Prostate gland (tissue), 2 donors: ENCODE results near the gene PDXK.

Source experiments
- CTCF ChIP-seq, 4 experiments: fragments of 200-600 bp in 2 of 4; fragments of 450-650 bp in 2 of 4; sonication (generic) in 2 of 4; IDR thresholded peaks; 1 replicate in 3 of 4; 2 replicates in 1 of 4; pipeline ENCODE4 v1.5.1; 2016 to 2019; ENCODE audit warnings: antibody characterized with exemption in 4 of 4, mild to moderate bottlenecking in 2 of 4, moderate library complexity in 2 of 4
- POLR2A ChIP-seq: fragments of 450-650 bp; IDR thresholded peaks from one replicate; pipeline ENCODE4 v1.6.1; 2016; ENCODE audit warnings: antibody characterized with exemption, mild to moderate bottlenecking
- POLR2AphosphoS5 ChIP-seq: sonication (generic); formaldehyde crosslinking; IDR thresholded peaks from one replicate; pipeline ENCODE4 v1.6.1; 2017; ENCODE audit warnings: antibody characterized with exemption

- TF ChIP-seq CTCF (IDR thresholded peaks at IDR 0.05) (no peak), POLR2AphosphoS5 (no peak), POLR2A (no peak)
Observed at GRCh38 chr21:43781846-43782245, 62.9 kb downstream of the PDXK start.
